ENCODE data around the gene RRAGD. TPM values are rescaled to one million over a fixed set of nuclear protein-coding genes. Genes with fewer than 3 reads are reported as not detected.
A peak's percentile ranks its signal among the peaks of the same experiment; 100 is the strongest.

RRAGD gene
- total RNA-seq, 6 donors from 2014 or later, result 17.5 to 62.7 (median 29.7) TPM

- TF ChIP-seq POLR2AphosphoS5 (IDR thresholded peaks at IDR 0.05), result no peak
- TF ChIP-seq POLR2A (IDR thresholded peaks at IDR 0.05), result no peak
- TF ChIP-seq EP300 (IDR thresholded peaks at IDR 0.05), result no peak
- no peak for TF ChIP-seq CTCF (IDR thresholded peaks at IDR 0.05)
- no peak for DNase-seq
- no peak overlapping the region for H3K27ac ChIP-seq
- 89 to 92% methylated on average over 2 of the region's 2 CpGs for WGBS, 2 donors
- H3K4me3 ChIP-seq, result no peak overlapping the region
- H3K27me3 ChIP-seq, result no peaks in the 10 kb centered on the region
- H3K9me3 ChIP-seq, result no peaks in the 10 kb centered on the region
- H3K4me1 ChIP-seq, result peaks cover 7 to 15% (median 8%) of the 10 kb centered on the region in 4 donors
- ATAC-seq (ENCODE audit: low FRiP score in 2 of 2), result no peak
- H3K36me3 ChIP-seq, result no peaks in the 10 kb centered on the region
Measured at GRCh38 chr6:89355511-89356194, 56.4 kb downstream of the RRAGD start.

- H3K4me3 ChIP-seq, result no peak overlapping the region
- peaks cover 20 to 33% (median 23%) of the 10 kb centered on the region in 4 donors for H3K4me1 ChIP-seq
- no peak for ATAC-seq (ENCODE audit: low FRiP score in 2 of 2)
- DNase-seq, result no peak
- TF ChIP-seq POLR2A (IDR thresholded peaks at IDR 0.05) (no peak), EP300 (IDR thresholded peaks at IDR 0.05) (no peak), POLR2AphosphoS5 (IDR thresholded peaks at IDR 0.05) (no peak), CTCF (IDR thresholded peaks at IDR 0.05) (no peak)
- H3K9me3 ChIP-seq, result no peaks in the 10 kb centered on the region
- no peaks in the 10 kb centered on the region for H3K36me3 ChIP-seq
- no peaks in the 10 kb centered on the region for H3K27me3 ChIP-seq
- no peak overlapping the region for H3K27ac ChIP-seq
- WGBS, 2 donors, result 93 to 95% methylated on average over 2 of the region's 2 CpGs
Measured at GRCh38 chr6:89353702-89354392, 58.2 kb downstream of the RRAGD start.

- Histone ChIP-seq H3K27ac (peak overlapping the region; percentile 97 to 99 (median 98)), H3K27me3 (no peaks in the 10 kb centered on the region), H3K4me3 (peak overlapping the region; percentile 60 to 69 (median 65)), H3K4me1 (peaks cover 27 to 40% (median 30%) of the 10 kb centered on the region in 4 donors), H3K9me3 (no peaks in the 10 kb centered on the region), H3K36me3 (no peaks in the 10 kb centered on the region)
- no peak for TF ChIP-seq CTCF (IDR thresholded peaks at IDR 0.05)
- no peak for TF ChIP-seq EP300 (IDR thresholded peaks at IDR 0.05)
- no peak for TF ChIP-seq POLR2AphosphoS5 (IDR thresholded peaks at IDR 0.05)
- TF ChIP-seq POLR2A (IDR thresholded peaks at IDR 0.05), result no peak
- ATAC-seq (ENCODE audit: low FRiP score in 2 of 2) (no peak), DNase-seq (no peak)
- 41 to 47% methylated on average over 27 of the region's 27 CpGs for WGBS, 2 donors
Measured at GRCh38 chr6:89353118-89353556, 58.9 kb downstream of the RRAGD start.

GRCh38 chr6:89352278-89353117, 59.6 kb downstream of the RRAGD start, which contains the start of gene UBE2J1:
Gene UBE2J1, minus strand, starts transcription at chr6:89352722. Its CDS starts 153 bp downstream, at chr6:89352569.
- Histone ChIP-seq H3K27ac (peak within 1 kb of the TSS; percentile 97 to 99 (median 98)), H3K9me3 (no peaks in the 10 kb centered on the region), H3K27me3 (no peaks in the 10 kb centered on the region), H3K4me1 (peaks cover 33 to 46% (median 36%) of the 10 kb centered on the region in 4 donors), H3K4me3 (peak within 1 kb of the TSS; percentile 60 to 69 (median 65)), H3K36me3 (no peaks in the 10 kb centered on the region)
- peak; percentile 60 to 99 (median 96) for TF ChIP-seq POLR2A (IDR thresholded peaks at IDR 0.05)
- TF ChIP-seq EP300 (IDR thresholded peaks at IDR 0.05), result peak in 2 of 4 donors; percentile 1 to 34
- TF ChIP-seq CTCF (IDR thresholded peaks at IDR 0.05), result peak in 2 of 6 experiments; percentile 3 to 10
- TF ChIP-seq POLR2AphosphoS5 (IDR thresholded peaks at IDR 0.05), result peak; percentile 87 to 90
- ATAC-seq (ENCODE audit: low FRiP score in 2 of 2), result peak; percentile 97 to 98
- WGBS, 2 donors, result 0% methylated on average over 3 to 28 of the region's 102 CpGs
- DNase-seq, result peak; percentile 97 to 99
